ENCODE results near the gene RBM33.

- TF ChIP-seq CTCF (conservative IDR thresholded peaks at IDR 0.05; ENCODE audit: low read depth, low read length): no peak
- TF ChIP-seq EZH2 (IDR thresholded peaks at IDR 0.05; ENCODE audit: borderline replicate concordance, low read depth, low read length, poor library complexity, severe bottlenecking): no peak
Observed at GRCh38 chr7:155656891-155657290, 12.4 kb downstream of the RBM33 start.
